Transverse colon (tissue), 4 donors: ENCODE results near the gene CYBB.

Experiments
- EP300 ChIP-seq: sonication (generic); formaldehyde crosslinking; IDR thresholded peaks from one replicate; pipeline ENCODE4 v1.6.1; 2017; ENCODE audit warnings: antibody characterized with exemption, low read depth
- POLR2A ChIP-seq: fragments of 450-650 bp; IDR thresholded peaks from one replicate; pipeline ENCODE4 v1.6.1; 2016; ENCODE audit warnings: antibody characterized with exemption, mild to moderate bottlenecking, moderate library complexity
- POLR2AphosphoS5 ChIP-seq, 3 donors: sonication (generic); formaldehyde crosslinking; IDR thresholded peaks; one replicate each; pipeline ENCODE4 v1.6.1; 2016; ENCODE audit warnings: antibody characterized with exemption in 3 of 3
- TF ChIP-seq, protein P1 (sequence below), 5 experiments: fragments of 200-600 bp in 3 of 5; fragments of 450-650 bp in 2 of 5; sonication (generic) in 3 of 5; IDR thresholded peaks; 1 replicate in 2 of 5; 2 replicates in 3 of 5; pipeline ENCODE4 v1.5.1; 2016 to 2017; ENCODE audit warnings: antibody characterized with exemption in 5 of 5, inconsistent platforms in 3 of 5, mild to moderate bottlenecking in 2 of 5, moderate library complexity in 1 of 5

DNA sequence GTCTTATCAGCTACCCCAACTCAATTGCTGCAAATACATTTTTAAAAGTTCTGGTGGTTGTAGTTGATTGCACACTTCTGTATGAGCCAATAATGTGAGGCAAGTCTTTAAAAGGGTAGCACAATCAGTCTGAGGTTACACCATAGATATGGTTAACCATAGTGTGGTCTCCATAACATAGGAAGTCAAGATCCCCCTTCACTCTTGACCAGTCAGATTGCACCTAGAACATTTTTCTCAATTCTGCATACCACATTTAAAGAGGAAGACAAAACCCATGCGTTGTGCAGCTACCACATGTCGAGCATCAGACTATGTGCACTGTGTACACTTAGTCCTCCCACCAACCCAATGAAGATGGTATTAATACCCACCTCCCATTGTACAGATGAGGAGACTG, 26.5 kb upstream of the CYBB start:
- TF ChIP-seq POLR2A (no peak), POLR2AphosphoS5 (IDR thresholded peaks at IDR 0.05) (no peak), EP300 (no peak)
- TF ChIP-seq, protein P1, sequence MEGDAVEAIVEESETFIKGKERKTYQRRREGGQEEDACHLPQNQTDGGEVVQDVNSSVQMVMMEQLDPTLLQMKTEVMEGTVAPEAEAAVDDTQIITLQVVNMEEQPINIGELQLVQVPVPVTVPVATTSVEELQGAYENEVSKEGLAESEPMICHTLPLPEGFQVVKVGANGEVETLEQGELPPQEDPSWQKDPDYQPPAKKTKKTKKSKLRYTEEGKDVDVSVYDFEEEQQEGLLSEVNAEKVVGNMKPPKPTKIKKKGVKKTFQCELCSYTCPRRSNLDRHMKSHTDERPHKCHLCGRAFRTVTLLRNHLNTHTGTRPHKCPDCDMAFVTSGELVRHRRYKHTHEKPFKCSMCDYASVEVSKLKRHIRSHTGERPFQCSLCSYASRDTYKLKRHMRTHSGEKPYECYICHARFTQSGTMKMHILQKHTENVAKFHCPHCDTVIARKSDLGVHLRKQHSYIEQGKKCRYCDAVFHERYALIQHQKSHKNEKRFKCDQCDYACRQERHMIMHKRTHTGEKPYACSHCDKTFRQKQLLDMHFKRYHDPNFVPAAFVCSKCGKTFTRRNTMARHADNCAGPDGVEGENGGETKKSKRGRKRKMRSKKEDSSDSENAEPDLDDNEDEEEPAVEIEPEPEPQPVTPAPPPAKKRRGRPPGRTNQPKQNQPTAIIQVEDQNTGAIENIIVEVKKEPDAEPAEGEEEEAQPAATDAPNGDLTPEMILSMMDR (IDR thresholded peaks at IDR 0.05): no peak
